ENCODE measurements around the gene FCMR.

DNA sequence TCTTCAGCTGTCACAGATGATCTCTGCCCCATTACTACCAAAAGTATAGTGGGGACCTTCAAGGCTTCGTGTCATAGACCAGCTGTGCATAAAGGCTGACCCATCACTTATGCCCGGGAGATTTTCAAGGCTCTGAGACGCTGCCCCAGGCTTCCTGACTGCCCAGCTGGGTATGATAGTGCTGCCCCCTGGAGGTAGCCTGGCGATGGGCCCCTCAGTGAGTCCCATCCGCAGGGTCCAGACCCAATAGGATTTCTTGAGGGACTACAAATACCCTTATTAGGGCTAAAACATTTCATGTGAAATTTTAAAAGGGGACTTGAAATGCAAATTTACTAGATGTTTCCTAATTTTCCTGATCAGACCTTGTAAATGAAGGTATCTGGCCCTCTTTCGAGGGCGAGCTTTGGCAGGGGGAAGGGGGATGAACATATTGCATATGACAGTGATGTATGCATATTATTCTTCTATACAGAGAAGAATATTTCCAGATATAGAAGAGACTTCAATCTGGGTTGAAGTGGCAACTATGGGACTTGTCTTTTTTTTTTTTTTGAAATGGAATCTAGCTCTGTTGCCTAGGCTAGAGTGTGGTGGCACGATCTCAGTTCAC, 11.7 kb upstream of the FCMR start:
- no peak for TF ChIP-seq EZH2 (IDR thresholded peaks at IDR 0.05; ENCODE audit: borderline replicate concordance, insufficient read depth, low read depth, low read length, poor library complexity, severe bottlenecking)
- TF ChIP-seq, protein P1, sequence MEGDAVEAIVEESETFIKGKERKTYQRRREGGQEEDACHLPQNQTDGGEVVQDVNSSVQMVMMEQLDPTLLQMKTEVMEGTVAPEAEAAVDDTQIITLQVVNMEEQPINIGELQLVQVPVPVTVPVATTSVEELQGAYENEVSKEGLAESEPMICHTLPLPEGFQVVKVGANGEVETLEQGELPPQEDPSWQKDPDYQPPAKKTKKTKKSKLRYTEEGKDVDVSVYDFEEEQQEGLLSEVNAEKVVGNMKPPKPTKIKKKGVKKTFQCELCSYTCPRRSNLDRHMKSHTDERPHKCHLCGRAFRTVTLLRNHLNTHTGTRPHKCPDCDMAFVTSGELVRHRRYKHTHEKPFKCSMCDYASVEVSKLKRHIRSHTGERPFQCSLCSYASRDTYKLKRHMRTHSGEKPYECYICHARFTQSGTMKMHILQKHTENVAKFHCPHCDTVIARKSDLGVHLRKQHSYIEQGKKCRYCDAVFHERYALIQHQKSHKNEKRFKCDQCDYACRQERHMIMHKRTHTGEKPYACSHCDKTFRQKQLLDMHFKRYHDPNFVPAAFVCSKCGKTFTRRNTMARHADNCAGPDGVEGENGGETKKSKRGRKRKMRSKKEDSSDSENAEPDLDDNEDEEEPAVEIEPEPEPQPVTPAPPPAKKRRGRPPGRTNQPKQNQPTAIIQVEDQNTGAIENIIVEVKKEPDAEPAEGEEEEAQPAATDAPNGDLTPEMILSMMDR (IDR thresholded peaks at IDR 0.05): peak; percentile 92

Measured in B cell (primary cell).